HepG2 (cell line): ENCODE measurements around the gene RNF113A. TPM values are rescaled to one million over a fixed set of nuclear protein-coding genes. Genes with fewer than 3 reads are reported as not detected.

ENCODE experiments used
- EEA1 ChIP-seq: sonication (generic); formaldehyde crosslinking; IDR thresholded peaks from 2 replicates; pipeline ENCODE4 v1.5.1; 2020; ENCODE audit warnings: mild to moderate bottlenecking, missing genetic modification reagents, borderline replicate concordance
- GMEB1 ChIP-seq: sonication (generic); formaldehyde crosslinking; IDR thresholded peaks from 2 replicates; pipeline ENCODE4 v1.5.1; 2020; ENCODE audit warnings: missing genetic modification reagents, mild to moderate bottlenecking, borderline replicate concordance
- MBD4 ChIP-seq: IDR thresholded peaks from 2 replicates; pipeline ENCODE4 v1.6.1; 2012; ENCODE audit warnings: low read length, inconsistent platforms, borderline replicate concordance
- NONO ChIP-seq, 2 experiments: fragments of 450-650 bp in 1 of 2; sonication (generic) in 1 of 2; formaldehyde crosslinking in 1 of 2; IDR thresholded peaks in 1 of 2; conservative IDR thresholded peaks in 1 of 2; 2 replicates each; pipeline versions ENCODE4 v1.6.1 to v1.8.0; 2017 to 2022; ENCODE audit warnings: mild to moderate bottlenecking in 1 of 2, missing genetic modification reagents in 1 of 2, moderate library complexity in 1 of 2
- PHB2 ChIP-seq: fragments of 450-650 bp; IDR thresholded peaks from 2 replicates; pipeline ENCODE4 v1.6.1; 2018; ENCODE audit not compliant: partially characterized antibody
- RBFOX2 ChIP-seq: fragments of 200-400 bp; formaldehyde crosslinking; IDR thresholded peaks from 2 replicates; pipeline ENCODE4 v1.6.1; 2017; ENCODE audit warnings: low read depth, mild to moderate bottlenecking, low read length
- SMAD3 ChIP-seq: sonication (generic); formaldehyde crosslinking; IDR thresholded peaks from 2 replicates; pipeline ENCODE4 v1.4.0; 2020; ENCODE audit warnings: missing genetic modification reagents
- ZMYM4 ChIP-seq: sonication (generic); formaldehyde crosslinking; IDR thresholded peaks from 2 replicates; pipeline ENCODE4 v1.8.1; 2023; ENCODE audit warnings: mild to moderate bottlenecking, missing genetic modification reagents
- ZNF44 ChIP-seq: sonication (generic); formaldehyde crosslinking; IDR thresholded peaks from 2 replicates; pipeline ENCODE4 v1.5.1; 2020; ENCODE audit warnings: mild to moderate bottlenecking, missing genetic modification reagents
- ZNF646 ChIP-seq: sonication (generic); formaldehyde crosslinking; IDR thresholded peaks from 2 replicates; pipeline ENCODE4 v1.9.0; 2021; ENCODE audit warnings: mild to moderate bottlenecking, missing genetic modification reagents
- ZNF670 ChIP-seq: sonication (generic); formaldehyde crosslinking; IDR thresholded peaks from 2 replicates; pipeline ENCODE4 v1.8.0; 2022; ENCODE audit warnings: mild to moderate bottlenecking, missing genetic modification reagents, borderline replicate concordance
- polyA plus RNA-seq, 8 experiments: library from polyadenylated mRNA; depleted of rRNA in 3 of 8; stranded (reverse) in 7 of 8; unstranded in 1 of 8; fragments of >200 nt; fragmentation: Illumina TruSeq in 4 of 8; extraction: Trizol in 4 of 8; gene quantifications; 2 replicates each; pipeline versions ENCODE4 v1.2.1 to v1.2.3, GENCODE V29; 2011 to 2016; ENCODE audit warnings: low read depth in 4 of 8, missing spikeins in 1 of 8, mixed read lengths in 1 of 8; ENCODE audit not compliant: insufficient read depth in 1 of 8
- total RNA-seq, 5 experiments: library from RNA; depleted of rRNA; stranded (reverse); fragments of >200 nt; fragmentation: Illumina TruSeq; extraction: Trizol; gene quantifications; 2 replicates each; pipeline ENCODE4 v1.2.3, GENCODE V29; 2016; ENCODE audit warnings: low read depth in 1 of 5
- TF ChIP-seq, protein P1 (sequence below): sonication (generic); formaldehyde crosslinking; IDR thresholded peaks from 2 replicates; pipeline ENCODE4 v1.4.0; 2020; ENCODE audit warnings: mild to moderate bottlenecking, missing genetic modification reagents

The RNF113A gene
- total and polyA plus RNA-seq, 2 of the 13 experiments (the other 11 are each of a cell fraction or from before 2014, with no cell fraction given), result 14.0 to 15.4 TPM

DNA sequence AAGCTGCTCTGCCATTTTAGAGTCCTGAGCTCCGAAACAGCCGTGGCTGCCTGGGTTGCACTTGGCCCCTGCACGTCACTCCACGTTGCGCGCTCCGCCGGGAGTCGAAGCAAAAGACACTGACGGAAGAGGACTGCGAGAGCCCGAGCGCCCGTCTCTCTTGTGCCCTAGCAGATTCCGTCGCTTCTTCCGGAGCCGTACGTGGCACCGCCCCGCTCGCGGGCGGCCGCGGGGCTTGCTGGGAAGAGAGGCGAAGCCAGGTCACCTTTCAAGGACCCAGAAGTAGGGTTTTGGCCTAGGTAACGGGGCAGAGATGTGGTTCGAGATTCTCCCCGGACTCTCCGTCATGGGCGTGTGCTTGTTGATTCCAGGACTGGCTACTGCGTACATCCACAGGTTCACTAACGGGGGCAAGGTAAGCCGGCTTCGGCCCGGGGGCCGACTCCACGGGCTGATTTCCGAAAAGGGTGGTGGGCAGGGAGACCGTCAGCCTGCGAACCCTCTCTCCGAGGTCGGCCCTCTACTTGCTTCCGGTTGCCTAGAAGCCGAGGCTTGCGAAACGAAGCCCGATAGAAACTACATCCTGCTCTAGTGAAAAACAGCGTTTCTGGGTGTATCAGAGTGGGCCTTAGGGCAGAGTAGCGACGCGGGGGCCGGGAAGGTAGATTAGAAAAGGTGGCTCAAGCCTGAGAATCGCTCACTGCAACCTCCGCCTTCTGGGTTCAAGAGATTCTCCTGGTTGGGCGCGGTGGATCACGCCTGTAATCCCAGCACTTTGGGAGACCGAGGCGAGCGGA, at the start of gene RNF113A, which contains the start of gene NDUFA1 (continued):
- TF ChIP-seq ZNF646 (CRISPR knock-in tag) (no peak), ZNF670 (CRISPR knock-in tag) (no peak), GMEB1 (peak; percentile 90), RBFOX2 (peak; percentile 87), ZMYM4 (CRISPR knock-in tag) (peak; percentile 62), MBD4 (no peak), NONO (IDR thresholded peaks at IDR 0.05) (no peak), NONO (CRISPR knock-in tag; conservative IDR thresholded peaks at IDR 0.05) (peak; percentile 82), ZNF44 (no peak), PHB2 (no peak), EEA1 (CRISPR knock-in tag) (no peak), SMAD3 (no peak)
- TF ChIP-seq, protein P1, sequence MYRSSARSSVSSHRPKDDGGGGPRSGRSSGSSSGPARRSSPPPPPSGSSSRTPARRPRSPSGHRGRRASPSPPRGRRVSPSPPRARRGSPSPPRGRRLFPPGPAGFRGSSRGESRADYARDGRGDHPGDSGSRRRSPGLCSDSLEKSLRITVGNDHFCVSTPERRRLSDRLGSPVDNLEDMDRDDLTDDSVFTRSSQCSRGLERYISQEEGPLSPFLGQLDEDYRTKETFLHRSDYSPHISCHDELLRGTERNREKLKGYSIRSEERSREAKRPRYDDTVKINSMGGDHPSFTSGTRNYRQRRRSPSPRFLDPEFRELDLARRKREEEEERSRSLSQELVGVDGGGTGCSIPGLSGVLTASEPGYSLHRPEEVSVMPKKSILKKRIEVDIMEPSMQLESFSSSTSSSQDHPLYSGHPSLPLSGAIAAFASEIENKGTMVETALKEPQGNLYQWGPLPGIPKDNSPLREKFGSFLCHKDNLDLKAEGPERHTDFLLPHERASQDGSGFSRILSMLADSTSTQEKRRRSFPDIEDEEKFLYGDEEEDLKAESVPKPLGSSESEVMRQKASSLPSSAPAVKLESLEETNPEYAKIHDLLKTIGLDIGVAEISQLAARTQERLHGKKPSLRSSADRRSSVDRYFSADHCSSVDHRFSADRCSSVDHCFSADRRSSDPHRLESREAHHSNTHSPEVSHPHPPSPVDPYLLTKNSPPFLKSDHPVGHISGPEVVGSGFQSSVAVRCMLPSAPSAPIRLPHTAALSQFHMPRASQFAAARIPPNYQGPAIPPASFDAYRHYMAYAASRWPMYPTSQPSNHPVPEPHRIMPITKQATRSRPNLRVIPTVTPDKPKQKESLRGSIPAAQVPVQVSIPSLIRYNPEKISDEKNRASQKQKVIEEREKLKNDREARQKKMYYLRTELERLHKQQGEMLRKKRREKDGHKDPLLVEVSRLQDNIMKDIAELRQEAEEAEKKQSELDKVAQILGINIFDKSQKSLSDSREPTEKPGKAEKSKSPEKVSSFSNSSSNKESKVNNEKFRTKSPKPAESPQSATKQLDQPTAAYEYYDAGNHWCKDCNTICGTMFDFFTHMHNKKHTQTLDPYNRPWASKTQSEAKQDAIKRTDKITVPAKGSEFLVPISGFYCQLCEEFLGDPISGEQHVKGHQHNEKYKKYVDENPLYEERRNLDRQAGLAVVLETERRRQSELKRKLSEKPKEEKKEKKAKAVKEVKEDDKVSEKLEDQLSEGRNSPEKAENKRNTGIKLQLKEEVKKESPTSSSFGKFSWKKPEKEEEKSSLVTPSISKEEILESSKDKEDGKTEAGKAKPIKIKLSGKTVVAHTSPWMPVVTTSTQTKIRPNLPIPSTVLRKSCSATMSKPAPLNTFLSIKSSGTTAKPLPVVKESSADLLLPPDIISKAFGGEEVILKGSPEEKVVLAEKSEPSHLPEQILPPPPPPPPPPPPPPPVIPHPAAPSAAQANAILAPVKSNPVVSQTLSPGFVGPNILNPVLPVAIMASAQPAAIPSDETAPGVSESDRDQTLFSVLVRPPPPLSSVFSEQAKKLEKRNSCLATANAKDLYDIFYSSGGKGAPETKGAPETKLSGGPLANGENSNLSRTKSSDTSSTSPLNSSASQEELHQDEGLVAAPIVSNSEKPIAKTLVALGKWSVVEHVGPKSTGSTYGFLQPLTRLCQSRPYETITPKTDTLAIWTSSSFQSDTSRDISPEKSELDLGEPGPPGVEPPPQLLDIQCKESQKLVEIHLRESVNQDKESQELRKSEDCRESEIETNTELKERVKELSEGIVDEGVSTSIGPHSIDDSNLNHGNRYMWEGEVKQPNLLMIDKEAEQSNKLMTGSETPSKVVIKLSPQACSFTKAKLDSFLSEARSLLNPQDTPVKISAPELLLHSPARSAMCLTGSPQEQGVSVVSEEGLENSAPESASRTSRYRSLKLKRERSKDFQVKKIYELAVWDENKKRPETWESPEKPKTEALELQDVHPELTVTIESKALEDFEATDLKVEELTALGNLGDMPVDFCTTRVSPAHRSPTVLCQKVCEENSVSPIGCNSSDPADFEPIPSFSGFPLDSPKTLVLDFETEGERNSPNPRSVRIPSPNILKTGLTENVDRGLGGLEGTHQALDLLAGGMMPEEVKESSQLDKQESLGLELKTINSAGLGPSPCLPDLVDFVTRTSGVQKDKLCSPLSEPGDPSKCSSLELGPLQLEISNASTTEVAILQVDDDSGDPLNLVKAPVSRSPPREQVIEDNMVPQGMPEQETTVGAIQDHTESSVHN, result no peak
